Natural killer cell (primary cell): ENCODE measurements around the gene RIMS4. TPM values are rescaled to one million over a fixed set of nuclear protein-coding genes. Genes with fewer than 3 reads are reported as not detected.

Experiments used
- ATAC-seq, 3 donors: fragments of 150-1000 bp in 2 of 3; fragments of 200-7000 bp in 1 of 3; cut with Tn5 transposase; 1 replicate in 1 of 3; 2 replicates in 2 of 3; pipeline ENCODE4 v1.10.0; 2021; ENCODE audit warnings: mild to moderate bottlenecking in 2 of 3, moderate library complexity in 2 of 3
- DNase-seq, 2 donors: peaks; one replicate each; pipeline versions ENCODE4 v3.0.0 to v3.0.0-alpha.2; 2013 to 2021; ENCODE audit warnings: mixed read lengths in 1 of 2
- H3K27ac ChIP-seq: one replicate; pipeline ENCODE4 v1.5.1; 2013; ENCODE audit warnings: mild to moderate bottlenecking, low read length
- H3K27me3 ChIP-seq: one replicate; pipeline ENCODE4 v1.6.1; 2013; ENCODE audit warnings: low read length; ENCODE audit not compliant: control insufficient read depth, insufficient read depth
- H3K36me3 ChIP-seq: one replicate; pipeline ENCODE4 v1.6.1; 2013; ENCODE audit warnings: low read length; ENCODE audit not compliant: control insufficient read depth, insufficient read depth
- H3K4me1 ChIP-seq: one replicate; pipeline ENCODE4 v1.6.1; 2013; ENCODE audit warnings: low read length; ENCODE audit not compliant: control insufficient read depth, insufficient read depth
- H3K4me3 ChIP-seq: one replicate; pipeline ENCODE4 v1.5.1; 2013; ENCODE audit warnings: low read length
- H3K9me3 ChIP-seq: one replicate; pipeline ENCODE4 v1.6.1; 2013; ENCODE audit warnings: low read length; ENCODE audit not compliant: control insufficient read depth, insufficient read depth
- H3K27ac Mint-ChIP-seq, 2 donors: one replicate each; pipeline ENCODE4 v1.8.0; 2022; ENCODE audit warnings: mild to moderate bottlenecking in 2 of 2, mixed read lengths in 2 of 2, moderate library complexity in 1 of 2
- H3K27me3 Mint-ChIP-seq, 2 donors: one replicate each; pipeline ENCODE4 v1.8.0; 2022; ENCODE audit warnings: low read depth in 2 of 2, mixed read lengths in 2 of 2
- H3K36me3 Mint-ChIP-seq: one replicate; pipeline ENCODE4 v1.8.0; 2022; ENCODE audit warnings: mixed read lengths
- H3K4me1 Mint-ChIP-seq, 2 donors: one replicate each; pipeline ENCODE4 v1.8.0; 2022; ENCODE audit warnings: mixed read lengths in 2 of 2
- H3K4me3 Mint-ChIP-seq: one replicate; pipeline ENCODE4 v1.8.0; 2022; ENCODE audit warnings: mild to moderate bottlenecking, moderate library complexity, mixed read lengths
- H3K9me3 Mint-ChIP-seq, 2 donors: one replicate each; pipeline ENCODE4 v1.8.0; 2022; ENCODE audit warnings: mixed read lengths in 2 of 2
- CTCF ChIP-seq: fragments of 200-600 bp; IDR thresholded peaks from one replicate; pipeline ENCODE4 v1.8.0; 2022; ENCODE audit warnings: antibody characterized with exemption
- WGBS: methylation state at CpG from one replicate; pipeline ENCODE4 v1.1.7; 2013; ENCODE audit warnings: missing lambda C conversion rate; ENCODE audit not compliant: insufficient coverage; 5-methylcytosine and 5-hydroxymethylcytosine counted together
- intact Hi-C: fragments of 100-400 bp; cut with micrococcal nuclease; formaldehyde crosslinking; loops from one replicate; pipeline ENCODE4 v1.14.2; 2022
- total RNA-seq, 4 donors: library from RNA; stranded (reverse); fragments of 120-200 nt in 1 of 4; gene quantifications; one replicate each; pipeline versions ENCODE4 v1.2.3 to v1.2.4, GENCODE V29; 2013 to 2022

RIMS4 gene
- total RNA-seq, 3 donors from 2014 or later (not counting 1 experiment from before 2014, with no cell fraction given) = not detected

DNA sequence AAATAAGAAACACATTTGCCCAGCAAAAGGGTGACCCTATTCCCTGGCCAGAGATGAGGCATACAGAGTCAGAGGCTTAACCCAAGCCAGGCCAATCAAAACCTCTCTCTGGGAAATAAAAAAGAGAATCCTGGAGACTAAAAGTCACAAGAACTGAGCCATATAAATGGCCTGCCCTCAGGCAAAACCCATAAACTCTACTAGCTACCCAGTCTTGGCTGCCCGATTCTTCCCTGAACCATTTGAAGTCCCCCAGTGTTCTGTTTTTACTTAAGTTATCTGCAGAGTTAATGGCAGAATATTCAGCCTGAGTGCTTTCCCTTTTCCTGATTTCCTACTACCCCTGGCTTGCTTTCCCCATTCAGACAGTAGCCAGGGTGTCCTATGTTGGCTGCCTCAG lies 50.8 kb downstream of the RIMS4 start:
- Mint-ChIP-seq H3K9me3 (no peaks in the 10 kb centered on the region), H3K27ac (no peak overlapping the region), H3K27me3 (peaks cover 3 to 8% of the 10 kb centered on the region in 2 donors), H3K4me1 (no peaks in the 10 kb centered on the region), H3K36me3 (no peaks in the 10 kb centered on the region), H3K4me3 (no peak overlapping the region)
- H3K27ac ChIP-seq = no peak overlapping the region
- H3K4me3 ChIP-seq = no peak overlapping the region
- H3K4me1 ChIP-seq = no peaks in the 10 kb centered on the region
- ATAC-seq (no peak), DNase-seq (no peak)
- TF ChIP-seq CTCF = no peak
- no peaks in the 10 kb centered on the region for H3K36me3 ChIP-seq
- H3K9me3 ChIP-seq = no peaks in the 10 kb centered on the region
- 100% methylated on average over 1 of the region's 1 CpG for WGBS
- intact Hi-C loops = no loop called here
- no peaks in the 10 kb centered on the region for H3K27me3 ChIP-seq

DNA sequence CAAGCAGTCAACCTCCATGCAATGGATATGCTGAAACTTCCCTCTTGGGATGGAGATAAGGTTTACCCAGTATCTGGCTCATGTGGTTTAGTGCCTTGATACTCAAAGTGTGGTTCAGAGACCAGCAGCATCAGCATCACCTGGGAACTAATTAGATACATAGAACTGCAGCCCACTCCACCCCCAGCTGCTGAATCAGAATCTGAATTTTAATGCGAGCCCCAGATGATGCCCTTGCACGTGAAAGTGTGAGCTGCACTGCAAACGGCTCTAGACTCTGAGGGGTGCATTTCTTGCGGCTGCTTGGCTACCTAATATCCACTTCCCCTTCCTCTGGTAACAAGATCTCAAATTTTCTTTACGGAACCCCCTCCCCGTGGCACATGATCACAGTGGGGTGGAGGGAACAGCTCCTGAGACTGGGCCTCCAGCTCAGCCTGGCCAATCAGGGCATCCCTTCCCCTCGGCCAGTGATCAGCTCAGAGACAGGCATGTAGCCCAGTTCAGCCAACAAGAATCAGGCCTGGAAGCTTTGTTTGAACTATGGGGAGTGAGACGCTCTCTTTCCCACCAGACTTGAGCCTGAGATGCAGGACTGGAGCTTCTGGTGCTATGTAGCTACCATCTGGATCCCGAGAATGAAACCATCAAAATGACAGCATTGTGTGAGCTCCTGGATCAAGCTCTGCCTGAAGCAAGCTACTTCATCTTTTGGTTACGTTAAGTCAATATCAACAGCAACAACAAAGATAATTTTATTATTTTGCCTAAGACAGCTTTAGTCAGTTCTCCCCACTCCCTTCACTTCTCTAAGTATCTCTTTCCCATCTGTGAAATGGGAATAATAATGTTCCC lies 51.9 kb downstream of the RIMS4 start:
- H3K36me3 Mint-ChIP-seq = no peaks in the 10 kb centered on the region
- no peaks in the 10 kb centered on the region for H3K27me3 ChIP-seq
- H3K9me3 ChIP-seq = no peaks in the 10 kb centered on the region
- DNase-seq (no peak), ATAC-seq (no peak)
- H3K36me3 ChIP-seq = no peaks in the 10 kb centered on the region
- no peak for TF ChIP-seq CTCF
- H3K4me3 ChIP-seq = no peak overlapping the region
- no peak overlapping the region for H3K4me3 Mint-ChIP-seq
- H3K27ac ChIP-seq = no peak overlapping the region
- H3K9me3 Mint-ChIP-seq = no peaks in the 10 kb centered on the region
- no peaks in the 10 kb centered on the region for H3K4me1 ChIP-seq
- H3K27ac Mint-ChIP-seq = no peak overlapping the region
- WGBS = 31% methylated on average over 10 of the region's 10 CpGs
- intact Hi-C loops = no loop called here
- H3K4me1 Mint-ChIP-seq = no peaks in the 10 kb centered on the region
- peaks cover 3 to 8% of the 10 kb centered on the region in 2 donors for H3K27me3 Mint-ChIP-seq

GRCh38 chr20:44756956-44757355 lies 53.4 kb downstream of the RIMS4 start:
- 90% methylated on average over 5 of the region's 5 CpGs for WGBS
- H3K27me3 ChIP-seq = no peaks in the 10 kb centered on the region
- Mint-ChIP-seq H3K9me3 (no peaks in the 10 kb centered on the region), H3K27me3 (peaks cover 3 to 8% of the 10 kb centered on the region in 2 donors), H3K4me3 (no peak overlapping the region), H3K27ac (no peak overlapping the region), H3K4me1 (no peaks in the 10 kb centered on the region), H3K36me3 (no peaks in the 10 kb centered on the region)
- ATAC-seq (no peak), DNase-seq (no peak)
- no peak for TF ChIP-seq CTCF
- intact Hi-C loops = no loop called here
- no peak overlapping the region for H3K4me3 ChIP-seq
- no peak overlapping the region for H3K27ac ChIP-seq
- no peaks in the 10 kb centered on the region for H3K4me1 ChIP-seq
- no peaks in the 10 kb centered on the region for H3K36me3 ChIP-seq
- H3K9me3 ChIP-seq = no peaks in the 10 kb centered on the region
